Muscle of arm (tissue), 14 donors: ENCODE data around the gene CHCT1. TPM values are rescaled to one million over a fixed set of nuclear protein-coding genes. Genes with fewer than 3 reads are reported as not detected.
"Not testable (repeated sequence)": the region's sequence is repeated elsewhere in the genome, so short reads cannot be mapped to it uniquely, and the experiment has no call there.

ENCODE experiments used
- DNase-seq: peaks from one replicate; pipeline ENCODE4 v3.0.0-alpha.2; 2013
- long read RNA-seq, 11 donors: transcript quantifications; one replicate each; lab custom pipeline, GENCODE V29; 2026
- polyA plus RNA-seq, 12 donors: library from polyadenylated mRNA; unstranded; fragments of 120-200 nt; gene quantifications; one replicate each; pipeline ENCODE4 v1.2.1, GENCODE V29; 2013; ENCODE audit not compliant: insufficient read length in 12 of 12

Gene CHCT1
- under 1 TPM in 2 of 12 donors, not detected in 10; 0.23 to 0.52 TPM for polyA plus RNA-seq
- long read RNA-seq, donor 1 = 0 reads
- long read RNA-seq, donor 2 = 0 reads
- long read RNA-seq, donor 3 = 0 reads
- long read RNA-seq, donor 4 = 0 reads
- long read RNA-seq, donor 5 = 0 reads
- long read RNA-seq, donor 6 = 0 reads
- long read RNA-seq, donor 7 = 0 reads
- long read RNA-seq, donor 8 = 0 reads
- long read RNA-seq, donor 9 = 0 reads
- long read RNA-seq, donor 10 = 0 reads
- long read RNA-seq, donor 11 = 0 reads

GRCh38 chr17:60422162-60422665 lies at the start of gene CHCT1:
TSS of gene CHCT1 (plus strand) at chr17:60422489. CDS start at chr17:60422593, 104 bp downstream.
- no peak for DNase-seq

GRCh38 chr17:60372790-60373483 lies 49.4 kb upstream of the CHCT1 start:
- DNase-seq = no peak

GRCh38 chr17:60378187-60378586 lies 44.1 kb upstream of the CHCT1 start:
- DNase-seq = not testable (repeated sequence)

- not testable (repeated sequence) for DNase-seq
Measured at GRCh38 chr17:60379461-60379860, 42.8 kb upstream of the CHCT1 start.

GRCh38 chr17:60381958-60382357 lies 40.3 kb upstream of the CHCT1 start:
- DNase-seq = no peak

- DNase-seq = no peak
Measured at GRCh38 chr17:60383379-60383778, 38.9 kb upstream of the CHCT1 start.

GRCh38 chr17:60384921-60385320 lies 37.4 kb upstream of the CHCT1 start:
- DNase-seq = not testable (repeated sequence)

- peak; percentile 23 for DNase-seq
Measured at GRCh38 chr17:60386147-60387058, 35.9 kb upstream of the CHCT1 start.

- no peak for DNase-seq
Measured at GRCh38 chr17:60387666-60388065, 34.6 kb upstream of the CHCT1 start.

- DNase-seq = no peak
Measured at GRCh38 chr17:60388742-60389141, 33.5 kb upstream of the CHCT1 start.

- no peak for DNase-seq
Measured at GRCh38 chr17:60390186-60390585, 32.1 kb upstream of the CHCT1 start.

- DNase-seq = peak; percentile 37
Measured at GRCh38 chr17:60390925-60391470, 31.3 kb upstream of the CHCT1 start.

- DNase-seq = no peak
Measured at GRCh38 chr17:60391471-60392041, 30.7 kb upstream of the CHCT1 start.

- DNase-seq = peak; percentile 98
Measured at GRCh38 chr17:60392042-60392844, 30.0 kb upstream of the CHCT1 start, which contains the start of gene USP32. TSS of gene USP32 (minus strand) at chr17:60392133. CDS start at chr17:60391939, 194 bp downstream.

GRCh38 chr17:60392845-60393702 lies 29.2 kb upstream of the CHCT1 start:
- peak; percentile 50 for DNase-seq

GRCh38 chr17:60393840-60394723 lies 28.2 kb upstream of the CHCT1 start:
- DNase-seq = no peak

- no peak for DNase-seq
Measured at GRCh38 chr17:60395508-60396065, 26.7 kb upstream of the CHCT1 start.

- no peak for DNase-seq
Measured at GRCh38 chr17:60396412-60396811, 25.9 kb upstream of the CHCT1 start.
